Measurements from ENCODE around the gene TP73.

The TP73 gene

GRCh38 chr1:3662080-3662671 is 9.9 kb downstream of the TP73 start:
- POLR2A ChIA-PET = interaction anchor here (0.5 kb wide), 1 partner anchor 70 kb away, joined by 3 read pairs; no protein-coding TSS in a partner anchor
- CTCF ChIA-PET = interaction anchor here (1.3 to 1.4 kb wide), 2 partner anchors 10 to 34 kb away, joined by 3 read pairs; no protein-coding TSS in a partner anchor
- no peak for TF ChIP-seq CTCF (IDR thresholded peaks at IDR 0.05; ENCODE audit: control extremely low read depth, extremely low read depth, low read depth, missing control alignments)
- no peak for DNase-seq (ENCODE audit: extremely low spot score)

GRCh38 chr1:3663999-3664699 is 11.8 kb downstream of the TP73 start:
- ChIA-PET POLR2A (interaction anchor here (1.1 to 2.0 kb wide), 2 partner anchors 8 to 13 kb away, joined by 4 to 6 read pairs; no protein-coding TSS in a partner anchor), CTCF (interaction anchor here (0.7 to 5.0 kb wide), 3 partner anchors 9 to 211 kb away, joined by 3 to 36 read pairs (median 5); partner anchors contain the start of gene TP73)
- no peak for DNase-seq (ENCODE audit: extremely low spot score)
- TF ChIP-seq CTCF (IDR thresholded peaks at IDR 0.05; ENCODE audit: control extremely low read depth, extremely low read depth, low read depth, missing control alignments) = no peak

GRCh38 chr1:3664700-3665375 is 12.5 kb downstream of the TP73 start:
- no peak for TF ChIP-seq CTCF (IDR thresholded peaks at IDR 0.05; ENCODE audit: control extremely low read depth, extremely low read depth, low read depth, missing control alignments)
- ChIA-PET CTCF (interaction anchor here (1.3 to 5.0 kb wide), 4 partner anchors 9 to 105 kb away, joined by 3 to 36 read pairs (median 14); partner anchors contain the start of gene TP73), POLR2A (interaction anchor here (1.1 to 2.0 kb wide), 3 partner anchors 9 to 12 kb away, joined by 4 to 7 read pairs (median 6); no protein-coding TSS in a partner anchor)
- DNase-seq (ENCODE audit: extremely low spot score) = no peak

- CTCF ChIA-PET = interaction anchor here (3.1 to 5.0 kb wide), 3 partner anchors 9 to 18 kb away, joined by 8 to 36 read pairs (median 23); partner anchors contain the start of gene TP73
These were observed 15.8 kb downstream of the TP73 start for GRCh38 chr1:3668148-3668547.

GRCh38 chr1:3668585-3669300 is 16.4 kb downstream of the TP73 start:
- ChIA-PET POLR2A (no interaction called here), CTCF (interaction anchor here (1.0 to 5.0 kb wide), 3 partner anchors 12 to 17 kb away, joined by 3 to 36 read pairs (median 8); partner anchors contain the start of gene TP73)
- DNase-seq (ENCODE audit: extremely low spot score) = no peak
- TF ChIP-seq CTCF (IDR thresholded peaks at IDR 0.05; ENCODE audit: control extremely low read depth, extremely low read depth, low read depth, missing control alignments) = no peak

More at GRCh38 chr1:3668148-3668547, 15.8 kb downstream of the TP73 start:
- no peak for DNase-seq (ENCODE audit: extremely low spot score)
- POLR2A ChIA-PET = interaction anchor here (1.0 kb wide), 1 partner anchor 9 kb away, joined by 8 read pairs; no protein-coding TSS in a partner anchor
- TF ChIP-seq CTCF (IDR thresholded peaks at IDR 0.05; ENCODE audit: control extremely low read depth, extremely low read depth, low read depth, missing control alignments) = no peak
